Tibial nerve (tissue), 4 donors: Measurements from ENCODE around the gene KIAA1614. TPM values are rescaled to one million over a fixed set of nuclear protein-coding genes. Genes with fewer than 3 reads are reported as not detected.
A peak's percentile ranks its signal among the peaks of the same experiment; 100 is the strongest.
"Not testable (repeated sequence)": the region's sequence is repeated elsewhere in the genome, so short reads cannot be mapped to it uniquely, and the experiment has no call there.

ENCODE experiments used
- DNase-seq, 2 donors: peaks; one replicate each; pipeline ENCODE4 v3.0.0-alpha.2; 2019; ENCODE audit warnings: low spot score in 2 of 2
- H3K27ac ChIP-seq, 4 donors: fragments of 200-600 bp; sonication (generic) in 3 of 4; one replicate each; pipeline ENCODE4 v1.5.1; 2017 to 2019; ENCODE audit warnings: mild to moderate bottlenecking in 1 of 4
- H3K27me3 ChIP-seq, 2 donors: fragments of 200-600 bp; sonication (generic) in 1 of 2; one replicate each; pipeline versions ENCODE4 v1.5.1 to v1.6.0; 2017 to 2019
- H3K36me3 ChIP-seq, 3 donors: fragments of 200-600 bp; sonication (generic); one replicate each; pipeline ENCODE4 v1.5.1; 2018 to 2019
- H3K4me1 ChIP-seq, 4 donors: fragments of 200-600 bp; sonication (generic) in 3 of 4; one replicate each; pipeline ENCODE4 v1.5.1; 2017 to 2019
- H3K4me3 ChIP-seq, 4 donors: fragments of 200-600 bp; sonication (generic) in 3 of 4; one replicate each; pipeline ENCODE4 v1.5.1; 2017 to 2019; ENCODE audit warnings: mild to moderate bottlenecking in 1 of 4, moderate library complexity in 1 of 4
- H3K9me3 ChIP-seq, 4 donors: fragments of 200-600 bp; sonication (generic) in 3 of 4; one replicate each; pipeline ENCODE4 v1.5.1; 2017 to 2019
- EP300 ChIP-seq, 2 donors: sonication (generic); formaldehyde crosslinking; IDR thresholded peaks; one replicate each; pipeline ENCODE4 v1.6.1; 2017; ENCODE audit warnings: antibody characterized with exemption in 2 of 2, mild to moderate bottlenecking in 1 of 2
- POLR2A ChIP-seq, 2 donors: fragments of 450-650 bp; IDR thresholded peaks; one replicate each; pipeline ENCODE4 v1.6.1; 2017; ENCODE audit warnings: antibody characterized with exemption in 2 of 2, mild to moderate bottlenecking in 2 of 2, moderate library complexity in 2 of 2
- WGBS, 2 donors: methylation state at CpG; one replicate each; pipeline ENCODE4 v1.1.5; 2018; 5-methylcytosine and 5-hydroxymethylcytosine counted together
- total RNA-seq, 4 donors: library from RNA; depleted of rRNA; stranded (reverse); fragments of >200 nt; gene quantifications; one replicate each; pipeline ENCODE4 v1.1.0, GENCODE V29; 2016
- TF ChIP-seq, protein P1 (sequence below), 5 experiments: fragments of 200-600 bp in 3 of 5; fragments of 450-650 bp in 2 of 5; sonication (generic) in 3 of 5; IDR thresholded peaks; one replicate each; pipeline ENCODE4 v1.5.1; 2016 to 2019; ENCODE audit warnings: antibody characterized with exemption in 5 of 5, mild to moderate bottlenecking in 3 of 5, moderate library complexity in 2 of 5

Gene KIAA1614
- total RNA-seq, 4 donors from 2014 or later = 14.9 to 22.6 (median 19.1) TPM

DNA sequence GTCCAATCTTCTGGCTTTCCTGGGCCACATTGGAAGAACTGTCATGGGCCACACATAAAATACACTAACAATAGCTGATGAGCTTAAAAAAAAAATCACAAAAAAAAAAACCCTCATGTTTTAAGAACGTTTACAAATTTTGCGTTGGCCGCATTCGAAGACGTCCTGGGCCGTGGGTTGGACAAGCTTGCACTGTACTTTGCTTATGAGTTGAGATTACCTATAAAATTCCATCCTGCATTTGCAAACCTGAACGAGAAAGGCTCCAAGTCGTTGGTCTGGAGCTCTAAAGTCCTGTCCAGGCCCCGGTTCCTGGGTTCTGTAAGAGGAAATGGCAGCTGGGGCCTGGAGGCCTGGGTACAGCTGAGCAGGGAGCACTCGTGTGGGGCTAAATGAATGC, 51.4 kb downstream of the KIAA1614 start:
- 81 to 91% methylated on average over 10 of the region's 10 CpGs for WGBS, 2 donors
- H3K9me3 ChIP-seq = no peaks in the 10 kb centered on the region
- peaks cover 0 to 15% (median 0%) of the 10 kb centered on the region in 3 donors for H3K36me3 ChIP-seq
- H3K27me3 ChIP-seq = no peaks in the 10 kb centered on the region
- TF ChIP-seq EP300 (IDR thresholded peaks at IDR 0.05) (no peak), POLR2A (IDR thresholded peaks at IDR 0.05) (no peak)
- TF ChIP-seq, protein P1, sequence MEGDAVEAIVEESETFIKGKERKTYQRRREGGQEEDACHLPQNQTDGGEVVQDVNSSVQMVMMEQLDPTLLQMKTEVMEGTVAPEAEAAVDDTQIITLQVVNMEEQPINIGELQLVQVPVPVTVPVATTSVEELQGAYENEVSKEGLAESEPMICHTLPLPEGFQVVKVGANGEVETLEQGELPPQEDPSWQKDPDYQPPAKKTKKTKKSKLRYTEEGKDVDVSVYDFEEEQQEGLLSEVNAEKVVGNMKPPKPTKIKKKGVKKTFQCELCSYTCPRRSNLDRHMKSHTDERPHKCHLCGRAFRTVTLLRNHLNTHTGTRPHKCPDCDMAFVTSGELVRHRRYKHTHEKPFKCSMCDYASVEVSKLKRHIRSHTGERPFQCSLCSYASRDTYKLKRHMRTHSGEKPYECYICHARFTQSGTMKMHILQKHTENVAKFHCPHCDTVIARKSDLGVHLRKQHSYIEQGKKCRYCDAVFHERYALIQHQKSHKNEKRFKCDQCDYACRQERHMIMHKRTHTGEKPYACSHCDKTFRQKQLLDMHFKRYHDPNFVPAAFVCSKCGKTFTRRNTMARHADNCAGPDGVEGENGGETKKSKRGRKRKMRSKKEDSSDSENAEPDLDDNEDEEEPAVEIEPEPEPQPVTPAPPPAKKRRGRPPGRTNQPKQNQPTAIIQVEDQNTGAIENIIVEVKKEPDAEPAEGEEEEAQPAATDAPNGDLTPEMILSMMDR (IDR thresholded peaks at IDR 0.05) = no peak
- peak overlapping the region in 2 of 4 donors; percentile 1 to 76 for H3K27ac ChIP-seq
- H3K4me1 ChIP-seq = peaks cover 0 to 38% (median 7%) of the 10 kb centered on the region in 4 donors
- H3K4me3 ChIP-seq = no peak overlapping the region
- no peak for DNase-seq

DNA sequence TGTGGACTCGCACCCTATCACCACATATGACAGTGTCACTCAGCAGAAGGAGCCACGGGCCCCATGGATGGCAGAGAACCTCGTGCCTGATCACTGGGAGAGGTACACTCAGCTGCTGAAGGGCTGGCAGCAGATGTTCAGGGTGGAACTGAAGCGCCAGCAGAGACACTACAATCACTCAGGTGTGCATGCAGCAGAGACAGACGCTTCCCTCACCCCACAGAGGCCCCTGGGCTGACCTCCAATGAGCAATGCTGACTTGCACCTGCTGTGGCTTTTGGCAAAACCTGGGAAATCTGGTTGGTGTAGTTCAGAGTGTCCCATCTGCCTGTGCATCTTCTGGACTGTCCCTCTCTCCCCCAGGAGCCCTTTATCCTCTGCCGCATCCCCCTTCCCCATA, 51.9 kb downstream of the KIAA1614 start:
- H3K27me3 ChIP-seq = no peaks in the 10 kb centered on the region
- peaks cover 0 to 40% (median 7%) of the 10 kb centered on the region in 4 donors for H3K4me1 ChIP-seq
- no peak for TF ChIP-seq EP300 (IDR thresholded peaks at IDR 0.05)
- TF ChIP-seq POLR2A (IDR thresholded peaks at IDR 0.05) = no peak
- TF ChIP-seq, protein P1 (IDR thresholded peaks at IDR 0.05) = no peak
- peaks cover 0 to 10% (median 0%) of the 10 kb centered on the region in 3 donors for H3K36me3 ChIP-seq
- no peaks in the 10 kb centered on the region for H3K9me3 ChIP-seq
- H3K27ac ChIP-seq = no peak overlapping the region
- 94 to 98% methylated on average over 6 of the region's 6 CpGs for whole genome bisulfite sequencing, 2 donors
- DNase-seq = no peak
- H3K4me3 ChIP-seq = no peak overlapping the region

DNA sequence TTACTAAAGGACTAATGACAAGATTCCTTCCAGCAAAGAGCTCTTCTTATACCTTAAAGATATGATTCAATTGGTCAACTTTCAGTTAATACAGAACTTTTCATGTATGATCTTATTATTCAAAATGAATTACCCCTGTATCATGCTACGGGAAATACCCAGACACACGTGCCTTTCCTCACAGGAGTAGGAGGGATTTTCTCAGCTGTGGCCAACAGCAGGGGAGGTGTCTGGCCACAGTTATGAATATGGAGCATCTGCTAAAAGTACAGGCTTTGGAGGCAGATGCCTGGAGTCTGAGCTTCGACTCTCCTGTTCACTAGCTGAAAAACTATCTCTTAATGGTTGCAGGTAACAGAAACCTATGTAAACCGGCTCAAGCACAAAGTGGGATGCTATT, 53.6 kb downstream of the KIAA1614 start:
- WGBS, 2 donors = 73 to 80% methylated on average over 4 of the region's 4 CpGs
- Histone ChIP-seq H3K36me3 (peaks cover 0 to 8% (median 0%) of the 10 kb centered on the region in 3 donors), H3K27ac (peak overlapping the region in 1 of 4 donors; percentile 11), H3K4me3 (no peak overlapping the region), H3K9me3 (no peaks in the 10 kb centered on the region), H3K4me1 (peaks cover 0 to 45% (median 5%) of the 10 kb centered on the region in 4 donors), H3K27me3 (no peaks in the 10 kb centered on the region)
- no peak for DNase-seq
- TF ChIP-seq POLR2A (IDR thresholded peaks at IDR 0.05) (no peak), EP300 (IDR thresholded peaks at IDR 0.05) (no peak)
- TF ChIP-seq, protein P1 (IDR thresholded peaks at IDR 0.05) = no peak

DNA sequence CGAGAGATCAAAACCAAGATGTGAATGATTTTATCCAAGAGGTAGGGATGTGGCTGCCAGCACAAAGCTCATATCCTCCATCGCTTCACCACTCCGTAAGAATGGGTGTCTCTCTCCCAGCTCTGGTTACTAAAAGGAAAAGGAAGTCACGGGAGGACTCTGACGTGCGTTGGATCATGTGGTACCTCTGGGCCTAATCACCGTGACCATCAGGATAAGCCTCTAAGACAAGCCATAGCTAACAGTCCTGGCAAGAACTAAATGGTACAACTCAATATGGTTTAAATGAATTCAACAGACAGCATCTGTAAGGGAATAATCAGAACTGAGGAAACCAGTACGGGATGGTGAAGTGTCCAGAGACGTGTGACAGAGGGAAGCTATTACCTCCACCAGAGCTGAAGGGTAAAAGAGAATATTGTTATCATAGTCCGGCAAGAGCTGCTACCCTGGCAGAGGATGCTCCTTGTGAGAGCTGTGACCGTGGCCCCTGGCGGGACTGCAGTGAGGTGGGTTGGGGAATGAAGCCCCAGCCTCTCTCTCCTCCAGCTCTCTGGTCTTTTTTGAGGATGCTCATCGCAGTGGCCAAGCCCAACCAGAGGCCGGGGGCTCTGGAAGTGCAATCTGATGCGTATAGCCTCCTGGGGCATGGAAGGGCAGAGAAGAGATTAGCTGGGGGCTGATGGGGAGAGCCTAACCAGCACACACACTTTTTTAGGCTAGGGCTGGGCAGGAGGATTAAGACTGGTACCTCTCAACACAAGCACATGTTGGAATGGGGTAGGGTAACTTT, 54.2 kb downstream of the KIAA1614 start:
- WGBS, 2 donors = 79 to 89% methylated on average over 15 of the region's 15 CpGs
- TF ChIP-seq, protein P1 (IDR thresholded peaks at IDR 0.05) = no peak
- TF ChIP-seq EP300 (IDR thresholded peaks at IDR 0.05) = no peak
- H3K36me3 ChIP-seq = peaks cover 0 to 14% (median 0%) of the 10 kb centered on the region in 3 donors
- H3K4me3 ChIP-seq = no peak overlapping the region
- peak overlapping the region in 1 of 4 donors; percentile 13 for H3K27ac ChIP-seq
- no peaks in the 10 kb centered on the region for H3K9me3 ChIP-seq
- DNase-seq = no peak
- no peaks in the 10 kb centered on the region for H3K27me3 ChIP-seq
- H3K4me1 ChIP-seq = peaks cover 0 to 44% (median 3%) of the 10 kb centered on the region in 4 donors

DNA sequence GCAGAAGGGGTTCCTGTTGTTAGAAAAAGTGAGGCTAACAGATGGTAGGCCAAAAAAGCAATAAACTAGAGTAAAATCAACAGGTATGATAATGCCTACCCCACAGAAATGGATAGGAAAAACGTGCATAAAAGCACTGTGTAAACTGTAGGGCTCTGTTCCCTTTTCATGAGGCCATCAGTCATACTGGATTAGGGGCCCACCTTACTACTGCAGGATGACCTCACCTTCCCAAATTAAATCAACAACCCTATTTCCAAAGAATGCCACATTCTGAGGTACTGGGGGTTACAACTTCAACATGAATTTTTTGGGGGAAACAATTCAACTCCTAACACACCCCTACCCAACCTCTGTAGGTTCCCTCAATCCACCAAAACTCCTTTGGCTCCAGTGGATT, 54.9 kb downstream of the KIAA1614 start:
- H3K4me3 ChIP-seq = no peak overlapping the region
- no peaks in the 10 kb centered on the region for H3K27me3 ChIP-seq
- no peak overlapping the region for H3K27ac ChIP-seq
- peaks cover 0 to 20% (median 0%) of the 10 kb centered on the region in 3 donors for H3K36me3 ChIP-seq
- peaks cover 0 to 42% (median 2%) of the 10 kb centered on the region in 4 donors for H3K4me1 ChIP-seq
- no peaks in the 10 kb centered on the region for H3K9me3 ChIP-seq
- 46 to 74% methylated on average over 1 of the region's 1 CpG for WGBS, 2 donors
- DNase-seq = no peak
- TF ChIP-seq, protein P1 (IDR thresholded peaks at IDR 0.05) = no peak
- TF ChIP-seq EP300 (IDR thresholded peaks at IDR 0.05) (no peak), POLR2A (IDR thresholded peaks at IDR 0.05) (no peak)

DNA sequence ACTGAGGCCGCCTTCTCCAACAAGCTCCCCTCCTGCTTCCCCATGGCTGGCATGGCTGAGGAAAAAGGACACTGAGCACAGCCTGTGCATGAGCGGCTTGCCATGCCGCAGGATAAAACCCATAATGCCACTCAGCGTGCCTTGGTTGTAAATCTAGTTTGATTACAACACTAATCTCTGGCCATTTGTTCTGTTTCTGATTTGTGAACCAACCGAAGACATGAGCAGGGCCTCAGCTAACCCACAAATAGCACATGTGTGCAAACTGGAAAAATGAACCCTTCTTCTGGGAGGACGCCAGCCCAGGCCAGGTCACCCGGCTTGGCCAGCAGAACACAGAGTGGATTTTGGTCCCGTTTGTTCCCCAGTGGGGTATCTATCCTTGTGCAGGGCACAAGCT, 56.1 kb downstream of the KIAA1614 start:
- H3K9me3 ChIP-seq, DNase-seq, H3K27ac ChIP-seq, H3K27me3 ChIP-seq, H3K4me3 ChIP-seq: not testable (repeated sequence)
- WGBS, 2 donors = 86 to 91% methylated on average over 8 of the region's 8 CpGs
- Histone ChIP-seq H3K36me3 (peaks cover 0 to 20% (median 0%) of the 10 kb centered on the region in 3 donors), H3K4me1 (peaks cover 0 to 45% (median under 1%) of the 10 kb centered on the region in 4 donors)
